ENCODE measurements around the gene NOC2L.

DNA sequence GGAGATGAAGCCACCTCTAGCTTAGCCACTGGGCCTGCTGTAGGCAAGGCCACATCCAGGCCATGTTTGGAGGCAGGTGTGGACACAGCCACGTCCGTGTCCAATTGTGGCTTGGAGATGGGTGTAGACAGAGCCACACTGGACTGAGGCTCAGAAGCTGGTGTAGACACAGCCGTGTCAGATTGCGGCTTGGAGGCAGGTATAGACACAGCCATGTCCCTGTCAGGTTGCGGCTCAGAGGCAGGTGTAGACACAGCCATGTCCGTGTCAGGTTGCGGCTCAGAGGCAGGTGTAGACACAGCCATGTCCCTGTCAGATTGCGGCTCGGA lies 20.7 kb upstream of the NOC2L start:
- no peak for TF ChIP-seq TAF1 (IDR thresholded peaks at IDR 0.05; ENCODE audit: low read depth, low read length)
- no peak for TF ChIP-seq POLR2A (IDR thresholded peaks at IDR 0.05; ENCODE audit: low read depth, low read length)
- TF ChIP-seq POLR2AphosphoS5 (IDR thresholded peaks at IDR 0.05; ENCODE audit: low read depth, low read length), result no peak
- TF ChIP-seq SPI1 (IDR thresholded peaks at IDR 0.05; ENCODE audit: low read depth, low read length), result no peak
